Uterus (tissue), 4 donors: Measurements from ENCODE around the gene METTL25. TPM values are rescaled to one million over a fixed set of nuclear protein-coding genes. Genes with fewer than 3 reads are reported as not detected.

ENCODE experiments used
- DNase-seq, 2 donors: peaks; one replicate each; pipeline ENCODE4 v3.0.0-alpha.2; 2019 to 2020
- H3K27ac ChIP-seq, 2 donors: fragments of 200-600 bp; sonication (generic); 1 replicate in 1 of 2; 2 replicates in 1 of 2; pipeline ENCODE4 v1.5.1; 2016 to 2018
- H3K27me3 ChIP-seq, 2 donors: fragments of 200-600 bp; sonication (generic); one replicate each; pipeline ENCODE4 v1.5.1; 2018 to 2019; ENCODE audit warnings: control low read depth in 1 of 2
- H3K36me3 ChIP-seq, 2 donors: fragments of 200-600 bp; sonication (generic); one replicate each; pipeline ENCODE4 v1.5.1; 2019; ENCODE audit warnings: control low read depth in 1 of 2
- H3K4me1 ChIP-seq, 2 donors: fragments of 200-600 bp; sonication (generic); one replicate each; pipeline ENCODE4 v1.5.1; 2018 to 2019; ENCODE audit warnings: control low read depth in 1 of 2
- H3K4me3 ChIP-seq, 2 donors: fragments of 200-600 bp; sonication (generic); 1 replicate in 1 of 2; 2 replicates in 1 of 2; pipeline ENCODE4 v1.5.1; 2018 to 2019; ENCODE audit warnings: mild to moderate bottlenecking in 1 of 2
- H3K9me3 ChIP-seq, 2 donors: fragments of 200-600 bp; sonication (generic); one replicate each; pipeline ENCODE4 v1.5.1; 2019; ENCODE audit warnings: control low read depth in 1 of 2
- CTCF ChIP-seq, 4 experiments: fragments of 200-600 bp in 2 of 4; fragments of 450-650 bp in 2 of 4; sonication (generic) in 2 of 4; IDR thresholded peaks; one replicate each; pipeline ENCODE4 v1.5.1; 2016 to 2019; ENCODE audit warnings: antibody characterized with exemption in 4 of 4, mild to moderate bottlenecking in 2 of 4, moderate library complexity in 1 of 4
- POLR2A ChIP-seq, 2 donors: fragments of 450-650 bp; IDR thresholded peaks; one replicate each; pipeline ENCODE4 v1.6.1; 2016; ENCODE audit warnings: antibody characterized with exemption in 2 of 2, mild to moderate bottlenecking in 1 of 2, moderate library complexity in 1 of 2
- intact Hi-C: fragments of 100-400 bp; cut with DNase I; formaldehyde crosslinking; loops from one replicate; pipeline ENCODE4 v1.15.1; 2023; ENCODE audit warnings: low total_unique reads
- total RNA-seq, 4 donors: library from RNA; depleted of rRNA in 3 of 4; stranded (reverse); fragments of >200 nt in 3 of 4; gene quantifications; one replicate each; pipeline versions ENCODE4 v1.1.0 to v1.2.4, GENCODE V29; 2014 to 2023
- donor health status: DM: yes; HTN: yes; CAD: no.

The METTL25 gene
- total RNA-seq, 4 donors from 2014 or later: 22.6 to 48.7 (median 32.8) TPM

DNA sequence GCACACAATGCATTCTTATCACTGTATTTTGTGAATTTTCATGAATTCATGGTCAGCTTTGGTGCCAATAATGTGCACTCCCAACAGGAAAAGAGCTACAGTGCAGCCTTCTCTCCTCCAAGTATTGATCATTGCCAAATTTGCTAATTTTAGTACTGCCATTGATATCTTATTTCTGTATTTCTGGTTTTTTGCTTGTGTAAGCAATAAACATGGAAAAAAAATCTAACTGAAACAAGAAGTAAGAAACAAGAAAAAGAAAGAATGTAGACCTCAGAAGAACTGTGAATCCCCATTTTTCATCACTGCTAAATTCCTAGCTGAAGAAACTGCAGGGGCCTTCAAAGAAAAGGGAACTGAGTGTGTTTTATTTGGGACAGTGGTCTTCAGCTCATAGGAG, 161.2 kb downstream of the METTL25 start:
- intact Hi-C loops: no loop called here
- H3K9me3 ChIP-seq: no peaks in the 10 kb centered on the region
- TF ChIP-seq POLR2A (IDR thresholded peaks at IDR 0.05) (no peak), CTCF (IDR thresholded peaks at IDR 0.05) (no peak)

DNA sequence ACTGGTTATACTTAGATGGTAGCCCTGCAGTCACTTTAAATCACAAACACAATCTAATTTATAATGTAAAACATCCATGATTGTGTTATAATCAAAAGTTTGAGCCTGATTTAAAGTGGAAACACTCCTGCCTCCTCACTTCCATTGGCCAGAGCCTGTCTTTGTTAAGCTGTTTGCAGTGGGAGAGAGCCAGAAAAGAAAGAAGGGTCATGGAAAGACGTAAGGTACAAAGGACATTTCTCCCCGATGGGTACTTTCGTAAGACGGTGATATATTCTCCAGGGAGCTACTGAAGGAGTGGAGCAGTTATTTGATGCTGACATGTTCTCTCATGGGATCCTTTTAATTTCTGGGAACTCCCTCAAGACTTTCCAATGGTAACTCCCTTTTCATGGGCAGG, 164.0 kb downstream of the METTL25 start:
- DNase-seq: no peak
- TF ChIP-seq POLR2A (IDR thresholded peaks at IDR 0.05) (no peak), CTCF (IDR thresholded peaks at IDR 0.05) (no peak)
- intact Hi-C loops: no loop called here
- Histone ChIP-seq H3K4me1 (no peaks in the 10 kb centered on the region), H3K27ac (no peak overlapping the region), H3K27me3 (no peaks in the 10 kb centered on the region), H3K9me3 (no peaks in the 10 kb centered on the region), H3K36me3 (no peaks in the 10 kb centered on the region), H3K4me3 (no peak overlapping the region)

More for the DNA sequence above, 161.2 kb downstream of the METTL25 start:
- H3K4me3 ChIP-seq: no peak overlapping the region
- no peak for DNase-seq
- H3K27ac ChIP-seq: no peak overlapping the region
- no peaks in the 10 kb centered on the region for H3K27me3 ChIP-seq
- no peaks in the 10 kb centered on the region for H3K36me3 ChIP-seq
- no peaks in the 10 kb centered on the region for H3K4me1 ChIP-seq

DNA sequence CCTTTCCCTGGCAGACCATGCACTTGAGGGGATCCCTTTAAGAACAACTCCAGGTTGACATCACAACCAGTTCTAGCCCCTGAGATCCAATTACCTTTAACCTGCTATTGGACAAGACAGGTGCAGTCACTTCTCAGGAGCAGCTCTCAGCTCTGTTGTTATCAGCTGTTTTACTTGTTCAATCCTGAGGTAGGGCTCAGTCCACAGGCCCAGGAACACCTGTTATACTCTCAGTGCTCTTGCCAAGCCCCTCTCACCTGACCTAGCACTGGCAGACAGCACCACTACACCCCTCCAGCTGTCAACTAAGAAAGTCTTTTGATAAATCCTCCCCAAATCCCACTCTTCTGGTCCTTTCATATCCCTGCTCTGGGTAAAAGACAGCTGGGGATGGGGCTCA, 164.4 kb downstream of the METTL25 start:
- H3K27ac ChIP-seq: no peak overlapping the region
- H3K4me1 ChIP-seq: no peaks in the 10 kb centered on the region
- H3K36me3 ChIP-seq: no peaks in the 10 kb centered on the region
- DNase-seq: no peak
- H3K9me3 ChIP-seq: no peaks in the 10 kb centered on the region
- no peak overlapping the region for H3K4me3 ChIP-seq
- TF ChIP-seq POLR2A (IDR thresholded peaks at IDR 0.05) (no peak), CTCF (IDR thresholded peaks at IDR 0.05) (no peak)
- H3K27me3 ChIP-seq: no peaks in the 10 kb centered on the region
- intact Hi-C loops: no loop called here

GRCh38 chr12:82523996-82524395, 165.7 kb downstream of the METTL25 start:
- Histone ChIP-seq H3K9me3 (no peaks in the 10 kb centered on the region), H3K36me3 (no peaks in the 10 kb centered on the region), H3K4me3 (no peak overlapping the region), H3K27ac (no peak overlapping the region), H3K4me1 (no peaks in the 10 kb centered on the region), H3K27me3 (no peaks in the 10 kb centered on the region)
- intact Hi-C loops: no loop called here
- no peak for TF ChIP-seq CTCF (IDR thresholded peaks at IDR 0.05)
- TF ChIP-seq POLR2A (IDR thresholded peaks at IDR 0.05): no peak
- no peak for DNase-seq

- H3K9me3 ChIP-seq: no peaks in the 10 kb centered on the region
- no peaks in the 10 kb centered on the region for H3K27me3 ChIP-seq
- no peak for TF ChIP-seq POLR2A (IDR thresholded peaks at IDR 0.05)
- TF ChIP-seq CTCF (IDR thresholded peaks at IDR 0.05): no peak
- no peak for DNase-seq
- H3K27ac ChIP-seq: no peak overlapping the region
- H3K4me3 ChIP-seq: no peak overlapping the region
- intact Hi-C loops: no loop called here
- H3K36me3 ChIP-seq: no peaks in the 10 kb centered on the region
- no peaks in the 10 kb centered on the region for H3K4me1 ChIP-seq
Measured at GRCh38 chr12:82524641-82525040, 166.3 kb downstream of the METTL25 start.
